Left renal cortex interstitium (tissue), 4 donors: Measurements from ENCODE around the gene CHST7. TPM values are rescaled to one million over a fixed set of nuclear protein-coding genes. Genes with fewer than 3 reads are reported as not detected.

Experiments used
- DNase-seq, 4 donors: peaks; one replicate each; pipeline ENCODE4 v3.0.0-alpha.2; 2013; ENCODE audit warnings: low read depth in 4 of 4, low spot score in 2 of 4, missing footprints in 1 of 4
- polyA plus RNA-seq, 4 donors: library from polyadenylated mRNA; unstranded; fragments of 120-200 nt; gene quantifications; one replicate each; pipeline ENCODE4 v1.2.1, GENCODE V29; 2013; ENCODE audit not compliant: insufficient read length in 4 of 4

CHST7 gene
- polyA plus RNA-seq, 4 donors, result 1.9 to 3.0 (median 2.4) TPM

- no peak for DNase-seq
These were observed 1.1 kb upstream of the CHST7 start for GRCh38 chrX:46572340-46572936.

GRCh38 chrX:46573892-46574773, 568 bp downstream of the CHST7 start:
- no peak for DNase-seq

- DNase-seq, result no peak
These were observed 1.3 kb downstream of the CHST7 start for GRCh38 chrX:46574774-46575381.

- no peak for DNase-seq
These were observed 2.0 kb downstream of the CHST7 start for GRCh38 chrX:46575586-46575985.

- no peak for DNase-seq
These were observed 2.4 kb downstream of the CHST7 start for GRCh38 chrX:46575991-46576392.

GRCh38 chrX:46576458-46576857, 2.9 kb downstream of the CHST7 start:
- DNase-seq, result no peak

- DNase-seq, result no peak
These were observed 3.8 kb downstream of the CHST7 start for GRCh38 chrX:46577221-46578005.

GRCh38 chrX:46579250-46579649, 5.7 kb downstream of the CHST7 start:
- no peak for DNase-seq

- no peak for DNase-seq
These were observed 7.0 kb downstream of the CHST7 start for GRCh38 chrX:46580613-46581012.

- no peak for DNase-seq
These were observed 8.8 kb downstream of the CHST7 start for GRCh38 chrX:46582325-46582724.

GRCh38 chrX:46582966-46583365, 9.4 kb downstream of the CHST7 start:
- no peak for DNase-seq

GRCh38 chrX:46584736-46585135, 11.2 kb downstream of the CHST7 start:
- DNase-seq, result no peak

- DNase-seq, result no peak
These were observed 13.6 kb downstream of the CHST7 start for GRCh38 chrX:46587158-46587557.

GRCh38 chrX:46587753-46588171, 14.2 kb downstream of the CHST7 start:
- DNase-seq, result no peak

- DNase-seq, result no peak
These were observed 14.7 kb downstream of the CHST7 start for GRCh38 chrX:46588263-46588662.

- DNase-seq, result no peak
These were observed 16.6 kb downstream of the CHST7 start for GRCh38 chrX:46589977-46590723.

- no peak for DNase-seq
These were observed 21.5 kb downstream of the CHST7 start for GRCh38 chrX:46595084-46595483.

- no peak for DNase-seq
These were observed 23.6 kb downstream of the CHST7 start for GRCh38 chrX:46597208-46597607.

GRCh38 chrX:46597771-46598170, 24.2 kb downstream of the CHST7 start:
- no peak for DNase-seq

- no peak for DNase-seq
These were observed 25.5 kb downstream of the CHST7 start for GRCh38 chrX:46599051-46599560.
